Lung (tissue), 11 donors: ENCODE data around the gene GAGE12D. TPM values are rescaled to one million over a fixed set of nuclear protein-coding genes. Genes with fewer than 3 reads are reported as not detected.
"Not testable (repeated sequence)": the region's sequence is repeated elsewhere in the genome, so short reads cannot be mapped to it uniquely, and the experiment has no call there.

Experiments used
- ATAC-seq: fragments of 200-7000 bp; cut with Tn5 transposase; one replicate; pipeline ENCODE4 v1.9.1; 2020; ENCODE audit warnings: moderate number of reproducible peaks; ENCODE audit not compliant: insufficient read depth, low FRiP score
- DNase-seq, 3 donors: peaks; one replicate each; pipeline ENCODE4 v3.0.0-alpha.2; 2013 to 2017
- H3K27ac ChIP-seq, 2 donors: one replicate each; pipeline ENCODE4 v1.5.1; 2013; ENCODE audit warnings: mild to moderate bottlenecking in 2 of 2, moderate library complexity in 2 of 2, control low read depth in 1 of 2, inconsistent platforms in 1 of 2, low read depth in 1 of 2, low read length in 1 of 2
- H3K27me3 ChIP-seq, 3 donors: one replicate each; pipeline ENCODE4 v1.5.1; 2013; ENCODE audit warnings: low read length in 2 of 3; ENCODE audit not compliant: control insufficient read depth in 3 of 3, insufficient read depth in 3 of 3
- H3K36me3 ChIP-seq, 4 donors: one replicate each; pipeline ENCODE4 v1.5.1; 2013; ENCODE audit warnings: low read length in 4 of 4, mild to moderate bottlenecking in 1 of 4, moderate library complexity in 1 of 4; ENCODE audit not compliant: control insufficient read depth in 4 of 4, insufficient read depth in 4 of 4
- H3K4me1 ChIP-seq, 5 donors: one replicate each; pipeline ENCODE4 v1.5.1; 2013; ENCODE audit warnings: low read length in 5 of 5, mild to moderate bottlenecking in 2 of 5, moderate library complexity in 1 of 5; ENCODE audit not compliant: control insufficient read depth in 5 of 5, insufficient read depth in 5 of 5
- H3K4me3 ChIP-seq: one replicate; pipeline ENCODE4 v1.5.1; 2013; ENCODE audit warnings: mild to moderate bottlenecking, control low read depth, moderate library complexity
- H3K9ac ChIP-seq, 2 donors: one replicate each; pipeline ENCODE4 v1.5.1; 2013; ENCODE audit warnings: low read length in 2 of 2, control low read depth in 1 of 2; ENCODE audit not compliant: insufficient read depth in 1 of 2
- H3K9me3 ChIP-seq, 4 donors: one replicate each; pipeline ENCODE4 v1.5.1; 2013; ENCODE audit warnings: low read length in 3 of 4, mild to moderate bottlenecking in 1 of 4, moderate library complexity in 1 of 4; ENCODE audit not compliant: control insufficient read depth in 4 of 4, insufficient read depth in 3 of 4
- WGBS, 2 donors: extraction: QIAGEN DNeasy Blood & Tissue Kit; methylation state at CpG; one replicate each; pipeline ENCODE4 v1.1.7; 2013; 5-methylcytosine and 5-hydroxymethylcytosine counted together
- polyA plus RNA-seq, 2 donors: library from polyadenylated mRNA; stranded (reverse); fragments of 200-250 nt; gene quantifications; one replicate each; pipeline ENCODE4 v1.2.1, GENCODE V29; 2013
- small RNA-seq: library from RNA; depleted of rRNA; stranded (forward); fragments of <200 nt; gene quantifications from one replicate; pipeline ENCODE3, GENCODE V24; 2014; ENCODE audit warnings: low replicate concordance
- total RNA-seq, 2 donors: library from RNA; depleted of rRNA in 1 of 2; stranded (reverse); fragments of >200 nt in 1 of 2; gene quantifications; one replicate each; pipeline ENCODE4 v1.2.1, GENCODE V29; 2014 to 2021
- donor health status: Bipolar disorder and iron deficiency.
- donor health status: healthy.
- donor health status: DM: yes; HTN: yes; CAD: no.

Gene GAGE12D
- total and polyA plus RNA-seq, 4 donors, result not detected

DNA sequence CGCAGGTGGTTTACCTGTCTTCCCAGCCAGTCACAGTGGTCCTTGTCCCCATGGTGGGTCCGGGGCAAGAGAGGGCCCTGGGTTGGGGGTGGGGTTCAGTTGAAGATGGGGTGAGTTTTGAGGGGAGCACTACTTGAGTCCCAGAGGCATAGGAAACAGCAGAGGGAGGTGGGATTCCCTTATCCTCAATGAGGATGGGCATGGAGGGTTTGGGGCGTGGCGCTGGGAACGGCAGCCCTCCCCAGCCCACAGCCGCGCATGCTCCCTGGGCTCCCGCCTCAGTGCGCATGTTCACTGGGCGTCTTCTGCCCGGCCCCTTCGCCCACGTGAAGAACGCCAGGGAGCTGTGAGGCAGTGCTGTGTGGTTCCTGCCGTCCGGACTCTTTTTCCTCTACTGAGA is 47.7 kb downstream of the GAGE12D start, which contains the start of gene GAGE2A:
GAGE2A (plus strand) TSS at position 301 of the 400 bp plus-strand sequence. CDS start 1,155 bp downstream, outside the sequence.
- not testable (repeated sequence) for H3K27ac ChIP-seq, H3K9ac ChIP-seq, H3K9me3 ChIP-seq, H3K4me3 ChIP-seq, ATAC-seq, H3K4me1 ChIP-seq, H3K27me3 ChIP-seq, DNase-seq, H3K36me3 ChIP-seq
- no CpG with 5 or more reads among the region's 16 CpGs for WGBS, 2 donors

DNA sequence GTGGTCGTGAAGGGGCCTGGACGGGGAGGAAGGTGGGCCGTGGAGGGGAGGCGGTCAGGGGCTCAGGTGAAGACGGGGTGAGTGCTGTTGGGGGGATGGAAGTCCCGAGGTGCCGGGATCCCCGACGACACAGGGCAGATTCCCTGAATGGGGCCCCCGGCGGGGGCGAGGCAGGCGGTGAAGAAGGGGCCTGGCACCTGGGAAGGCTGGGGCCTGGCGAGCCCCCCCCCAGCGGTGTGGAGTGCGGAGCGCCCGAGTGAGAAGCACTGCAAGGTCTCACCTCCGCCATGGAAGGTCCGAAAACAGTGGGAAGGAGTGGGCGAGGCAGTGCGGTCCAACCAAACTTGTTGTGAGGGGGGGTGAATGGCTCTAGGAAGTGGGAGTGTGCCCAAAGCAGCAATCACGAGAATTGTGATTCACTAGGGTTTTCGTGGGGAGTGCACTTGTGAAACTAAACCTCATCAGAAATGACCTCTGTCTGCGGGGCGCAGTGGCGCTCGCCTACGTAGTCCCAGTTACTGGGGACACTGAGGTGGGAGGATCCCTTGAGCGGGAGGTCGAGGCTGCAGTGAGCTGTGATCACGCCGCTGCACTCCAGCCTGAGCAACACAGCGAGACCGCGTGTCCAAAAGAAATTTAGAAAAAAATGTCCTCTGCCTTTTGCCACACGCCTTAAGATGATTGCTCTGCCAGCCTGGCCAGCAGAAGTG is 48.4 kb downstream of the GAGE12D start:
- not testable (repeated sequence) for DNase-seq, H3K9ac ChIP-seq, H3K36me3 ChIP-seq, H3K4me1 ChIP-seq, H3K27me3 ChIP-seq, H3K9me3 ChIP-seq, ATAC-seq, H3K4me3 ChIP-seq, H3K27ac ChIP-seq
- 90 to 94% methylated on average over 24 to 25 of the region's 37 CpGs for WGBS, 2 donors

DNA sequence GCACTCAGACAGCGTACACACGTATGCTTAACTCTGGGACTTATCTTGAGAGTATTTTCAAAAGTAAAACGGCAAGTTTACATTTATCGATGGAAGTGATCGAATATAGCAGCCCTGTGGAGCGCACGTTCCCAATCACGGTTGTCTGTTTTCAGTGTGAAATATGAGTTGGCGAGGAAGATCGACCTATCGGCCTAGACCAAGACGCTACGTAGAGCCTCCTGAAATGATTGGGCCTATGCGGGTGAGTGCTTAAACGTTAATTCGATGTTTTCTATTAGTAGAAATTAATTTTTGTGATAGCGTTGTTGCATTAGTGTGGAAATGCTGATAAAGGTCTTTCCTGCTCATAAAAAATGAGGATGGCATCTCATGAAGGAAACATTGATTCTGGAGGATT is 49.0 kb downstream of the GAGE12D start:
- H3K4me1 ChIP-seq, ATAC-seq, H3K27me3 ChIP-seq, H3K27ac ChIP-seq, DNase-seq, H3K9me3 ChIP-seq, H3K36me3 ChIP-seq, H3K9ac ChIP-seq, H3K4me3 ChIP-seq: not testable (repeated sequence)
- 92 to 95% methylated on average over 10 to 13 of the region's 17 CpGs for WGBS, 2 donors

Small RNA genes within 50 kb of the gene (small RNA-seq; reads per million reads assigned to genes)
- gene GAGE12B, result not detected

Other genes with a start within 250 kb of the GAGE12D start
- gene GAGE10, start 238.1 kb upstream of the GAGE12D start, total RNA-seq, result not detected
- gene GAGE10, start 238.1 kb upstream of the GAGE12D start, polyA plus RNA-seq, result not detected
- not detected for gene GAGE12J, start 219.7 kb upstream of the GAGE12D start, total RNA-seq
- gene GAGE12J, start 219.7 kb upstream of the GAGE12D start, polyA plus RNA-seq, result not detected
- not detected for gene GAGE13, start 210.2 kb upstream of the GAGE12D start, total RNA-seq
- not detected for gene GAGE13, start 210.2 kb upstream of the GAGE12D start, polyA plus RNA-seq
- gene GAGE12C, start 9.6 kb upstream of the GAGE12D start, total RNA-seq, result not detected
- not detected for gene GAGE12C, start 9.6 kb upstream of the GAGE12D start, polyA plus RNA-seq
- gene GAGE12E, start 9.6 kb downstream of the GAGE12D start, total RNA-seq, result not detected
- gene GAGE12E, start 9.6 kb downstream of the GAGE12D start, polyA plus RNA-seq, result not detected
- not detected for gene GAGE12F, start 19.1 kb downstream of the GAGE12D start, total RNA-seq
- not detected for gene GAGE12F, start 19.1 kb downstream of the GAGE12D start, polyA plus RNA-seq
- gene GAGE12G, start 28.7 kb downstream of the GAGE12D start, total RNA-seq, result not detected
- not detected for gene GAGE12G, start 28.7 kb downstream of the GAGE12D start, polyA plus RNA-seq
- gene GAGE12H, start 38.2 kb downstream of the GAGE12D start, total RNA-seq, result not detected
- gene GAGE12H, start 38.2 kb downstream of the GAGE12D start, polyA plus RNA-seq, result not detected
- under 1 TPM in 1 of 2 donors, not detected in 1; 0.52 TPM for gene GAGE2A, start 47.8 kb downstream of the GAGE12D start, total RNA-seq
- not detected for gene GAGE2A, start 47.8 kb downstream of the GAGE12D start, polyA plus RNA-seq
- gene GAGE1, start 57.3 kb downstream of the GAGE12D start, total RNA-seq, result under 1 TPM in 1 of 2 donors, not detected in 1; 0.49 TPM
- not detected for gene GAGE1, start 57.3 kb downstream of the GAGE12D start, polyA plus RNA-seq
- not detected for gene PAGE1, start 154.3 kb downstream of the GAGE12D start, total RNA-seq
- gene PAGE1, start 154.3 kb downstream of the GAGE12D start, polyA plus RNA-seq, result not detected